Activated CD8-positive, alpha-beta memory T cell treated with anti-CD3 and anti-CD28 coated beads, Interleukin-2, amount 50 U/mL, for 1 hour (primary cell): ENCODE measurements around the gene ZNF177.
A peak's percentile ranks its signal among the peaks of the same experiment; 100 is the strongest.
"Not testable (repeated sequence)": the region's sequence is repeated elsewhere in the genome, so short reads cannot be mapped to it uniquely, and the experiment has no call there.

Experiments
- DNase-seq: peaks from one replicate; pipeline ENCODE4 v3.0.0-alpha.2; 2020; ENCODE audit errors: extremely low read depth

The ZNF177 gene

DNA sequence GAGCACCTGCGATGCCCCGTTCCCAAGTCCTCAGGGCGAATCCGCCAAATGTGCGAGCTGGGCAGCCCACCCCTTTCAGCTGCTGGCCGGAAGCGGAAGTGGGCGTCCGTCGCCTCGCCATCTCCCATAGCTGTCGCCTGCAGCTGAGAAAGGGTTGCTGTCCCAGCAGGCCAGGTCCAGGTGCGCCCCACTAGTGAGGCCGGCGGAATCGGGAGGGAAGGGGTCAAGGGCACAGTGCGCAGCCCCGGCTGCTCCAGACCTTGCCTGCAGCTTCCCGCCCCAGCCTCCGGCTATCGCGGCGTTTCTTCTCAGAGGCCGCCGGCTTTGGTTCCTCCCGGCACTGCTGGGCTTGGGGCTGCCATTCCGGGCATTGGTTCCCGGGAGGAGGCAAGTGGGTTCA, at the start of gene ZNF177:
Gene ZNF177 (plus strand): TSS at position 109 of the 400 bp plus-strand sequence. CDS start 15,299 bp downstream, outside the sequence.
- DNase-seq = no peak

DNA sequence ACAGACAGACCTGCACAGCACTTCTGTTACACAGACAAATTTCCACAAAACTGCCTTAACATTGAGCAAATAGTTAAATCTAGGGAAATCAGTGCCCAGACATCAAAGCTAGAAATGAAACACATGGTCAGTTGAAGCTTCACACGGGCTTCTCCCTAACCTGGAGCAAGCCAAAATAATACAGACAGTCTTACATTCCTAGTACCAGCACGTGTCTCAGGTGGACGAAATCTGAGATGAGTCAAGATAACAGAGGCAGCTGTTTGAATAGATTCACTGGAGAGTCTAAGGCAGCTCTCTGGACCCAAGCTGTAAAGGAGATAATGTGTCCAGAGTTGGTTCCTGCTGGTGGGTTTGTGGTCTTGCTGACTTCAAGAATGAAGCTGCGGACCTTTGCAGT, 49.1 kb upstream of the ZNF177 start:
- no peak for DNase-seq

DNA sequence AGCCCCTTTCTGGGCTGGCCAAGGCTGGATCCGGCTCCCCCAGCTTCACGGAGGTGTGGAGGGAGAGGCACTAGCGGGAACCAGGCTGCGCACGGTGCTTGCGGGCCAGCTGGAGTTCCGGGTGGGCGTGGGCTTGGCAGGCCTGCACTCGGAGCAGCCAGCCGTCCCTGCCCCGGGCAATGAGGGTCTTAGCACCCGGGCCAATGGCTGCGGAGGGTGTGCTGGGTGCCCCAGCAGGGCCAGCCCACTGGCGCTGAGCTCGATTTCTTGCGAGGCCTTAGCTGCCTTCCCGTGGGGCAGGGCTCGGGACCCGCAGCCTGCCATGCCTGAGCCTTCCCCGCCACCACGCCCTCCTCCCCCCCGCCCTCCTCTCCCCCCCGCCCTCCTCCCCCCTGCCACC, 41.5 kb upstream of the ZNF177 start:
- no peak for DNase-seq

DNA sequence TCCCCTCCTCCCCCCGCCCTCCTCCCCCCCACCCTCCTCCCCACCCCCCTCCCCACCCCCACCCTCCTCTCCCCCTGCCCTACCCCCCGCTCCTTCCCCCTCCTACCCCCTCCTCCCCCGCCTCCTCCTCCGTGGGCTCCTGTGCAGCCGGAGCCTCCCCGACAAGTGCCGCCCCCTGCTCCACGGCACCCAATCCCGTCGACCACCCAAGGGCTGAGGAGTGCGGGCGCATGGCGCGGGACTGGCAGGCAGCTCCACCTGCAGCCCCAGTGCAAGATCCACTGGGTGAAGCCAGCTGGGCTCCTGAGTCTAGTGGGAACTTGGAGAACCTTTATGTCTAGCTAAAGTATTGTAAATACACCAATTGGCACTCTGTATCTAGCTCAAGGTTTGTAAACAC, 41.1 kb upstream of the ZNF177 start:
- not testable (repeated sequence) for DNase-seq

DNA sequence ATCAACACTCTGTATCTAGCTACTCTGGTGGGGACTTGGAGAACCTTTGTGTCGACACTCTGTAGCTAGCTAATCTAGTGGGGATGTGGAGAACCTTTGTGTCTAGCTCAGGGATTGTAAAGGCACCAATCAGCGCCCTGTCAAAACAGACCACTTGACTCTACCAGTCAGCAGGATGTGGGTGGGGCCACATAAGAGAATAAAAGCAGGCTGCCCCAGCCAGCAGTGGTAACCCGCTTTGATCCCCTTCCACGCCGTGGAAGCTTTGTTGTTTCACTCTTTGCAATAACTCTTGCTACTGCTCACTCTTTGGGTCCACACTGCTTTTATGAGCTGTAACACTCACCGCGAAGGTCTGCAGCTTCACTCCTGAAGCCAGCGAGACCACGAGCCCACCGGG, 40.6 kb upstream of the ZNF177 start:
- DNase-seq = not testable (repeated sequence)

DNA sequence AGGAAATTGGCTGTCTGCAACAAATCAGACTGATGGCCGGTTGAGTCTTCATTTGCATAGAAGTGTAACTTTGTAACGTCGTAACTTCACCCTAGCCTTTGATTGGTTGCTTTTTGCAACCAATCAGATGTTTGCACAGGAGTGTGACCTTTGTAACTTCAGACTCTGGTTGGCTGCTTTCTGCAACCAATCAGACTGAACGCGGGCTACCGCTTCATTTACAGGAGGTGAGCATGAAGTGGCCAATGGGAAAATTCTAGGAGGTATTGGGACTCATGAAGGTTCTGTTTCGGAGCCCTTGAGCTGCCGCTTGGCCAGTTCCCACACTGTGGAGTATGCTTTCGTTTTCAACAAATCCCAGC, 39.3 kb upstream of the ZNF177 start:
- no peak for DNase-seq

DNA sequence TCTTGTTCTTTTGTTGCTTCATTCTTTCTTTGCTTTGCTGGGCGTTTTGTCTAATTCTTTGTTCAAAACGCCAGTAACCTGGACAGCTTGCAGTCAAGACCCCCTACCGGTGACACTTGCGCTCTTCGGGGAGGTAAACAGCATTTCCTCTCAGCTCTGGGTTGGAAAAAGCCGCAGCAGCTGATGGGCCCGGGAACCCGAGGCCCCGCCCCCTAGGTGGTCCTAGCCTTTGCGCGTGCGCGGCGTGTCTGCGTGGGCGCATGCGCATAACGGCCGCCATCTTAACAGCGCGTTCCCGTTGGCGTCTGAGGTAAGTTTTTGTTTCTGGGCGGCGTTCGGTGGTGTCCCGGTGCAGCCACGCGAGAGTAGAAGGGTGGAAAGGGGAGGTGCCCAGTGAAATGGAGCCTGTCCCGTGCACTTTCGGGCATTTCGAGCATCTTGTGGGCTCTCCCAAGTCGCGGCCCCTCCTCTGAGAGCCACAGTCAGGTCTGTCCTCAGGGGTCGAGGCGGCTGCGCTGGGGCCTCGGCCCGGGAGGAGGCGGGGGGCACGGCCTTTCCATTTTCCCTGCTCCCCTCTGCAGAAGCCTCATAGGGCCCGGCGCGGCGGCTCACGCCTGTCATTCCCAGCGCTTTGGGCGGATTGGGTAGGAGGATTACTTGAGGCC, 38.8 kb upstream of the ZNF177 start, which contains the start of gene ZNF559:
Gene ZNF559 (plus strand): TSS at position 261 of the 665 bp plus-strand sequence. CDS start 14,371 bp downstream, outside the sequence.
- DNase-seq = peak; percentile 89

DNA sequence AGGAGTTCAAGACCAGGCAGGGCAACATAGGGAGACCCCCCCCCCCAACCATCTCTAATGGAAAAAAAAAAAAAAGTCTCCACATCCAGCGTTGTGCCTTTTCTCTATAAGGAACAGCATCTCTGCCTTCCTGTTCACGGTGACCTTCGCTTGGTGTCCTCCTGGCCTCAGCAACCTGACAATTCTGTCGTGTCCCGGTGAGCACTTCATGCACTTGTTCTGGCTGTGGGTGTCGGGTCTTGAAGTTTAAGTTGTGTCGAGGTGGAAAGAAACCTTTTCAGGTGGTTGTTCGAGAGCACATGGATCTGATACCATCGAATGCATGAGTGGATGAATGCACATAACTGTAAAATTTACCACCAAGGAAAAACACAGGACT, 38.2 kb upstream of the ZNF177 start:
- no peak for DNase-seq

DNA sequence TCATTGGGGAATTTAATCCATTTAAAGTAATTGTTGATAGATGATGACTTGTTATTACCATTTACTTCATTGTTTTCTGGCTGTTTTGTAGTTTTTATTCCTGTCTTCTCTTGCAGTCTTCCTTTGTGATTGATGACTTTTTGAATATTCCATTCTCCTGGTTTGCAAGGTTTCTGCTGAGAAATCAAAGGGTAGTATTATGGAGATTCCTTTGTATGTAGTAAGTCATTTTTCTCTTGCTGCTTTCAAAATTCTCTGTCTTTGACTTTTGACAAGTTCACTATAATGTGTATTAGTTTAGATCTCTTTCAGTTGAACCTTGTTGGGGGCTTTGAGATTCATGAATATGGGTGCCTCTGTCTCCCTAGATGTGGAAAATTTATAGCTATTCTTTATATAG, 32.8 kb upstream of the ZNF177 start:
- no peak for DNase-seq

DNA sequence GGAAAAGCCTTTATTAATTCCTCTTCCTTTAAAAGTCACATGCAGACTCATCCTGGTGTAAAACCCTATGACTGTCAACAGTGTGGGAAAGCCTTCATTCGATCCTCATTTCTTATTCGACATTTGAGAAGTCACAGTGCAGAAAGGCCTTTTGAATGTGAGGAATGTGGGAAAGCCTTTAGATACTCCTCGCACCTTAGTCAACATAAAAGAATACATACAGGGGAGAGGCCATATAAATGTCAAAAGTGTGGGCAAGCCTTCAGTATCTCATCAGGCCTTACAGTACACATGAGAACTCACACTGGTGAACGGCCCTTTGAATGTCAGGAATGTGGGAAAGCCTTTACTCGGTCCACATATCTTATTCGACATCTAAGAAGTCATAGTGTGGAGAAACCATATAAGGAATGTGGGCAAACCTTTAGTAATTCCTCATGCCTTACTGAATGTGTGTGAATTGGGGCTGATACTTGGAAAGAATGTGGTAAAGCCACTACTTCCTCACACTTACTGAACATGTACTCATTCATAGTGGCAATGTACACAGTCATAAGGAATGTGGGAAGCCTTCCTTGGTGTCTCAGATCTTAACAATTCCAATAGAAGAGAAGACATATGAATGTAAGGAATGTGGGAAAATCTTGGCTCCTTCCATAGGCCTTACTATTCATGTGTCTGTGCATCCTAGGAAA, 20.1 kb upstream of the ZNF177 start:
- no peak for DNase-seq

DNA sequence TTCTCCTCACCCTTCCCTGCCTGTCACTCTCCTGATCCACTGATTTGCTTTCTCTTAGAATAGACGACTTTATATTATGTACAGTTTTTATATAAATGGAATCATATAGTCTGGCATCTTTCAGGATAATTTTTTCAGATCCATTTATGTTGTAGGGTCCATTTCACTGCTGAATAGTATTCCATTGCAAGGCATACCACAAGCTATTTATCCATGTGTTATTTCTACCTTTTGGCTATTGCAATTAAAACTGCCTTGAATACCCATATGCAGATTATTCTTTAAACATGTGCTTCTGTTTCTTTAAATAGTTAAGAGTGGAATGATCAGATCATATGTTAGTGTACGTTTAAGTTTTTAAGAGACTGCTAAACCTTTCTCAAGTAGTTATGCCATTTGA, 17.8 kb upstream of the ZNF177 start:
- no peak for DNase-seq

DNA sequence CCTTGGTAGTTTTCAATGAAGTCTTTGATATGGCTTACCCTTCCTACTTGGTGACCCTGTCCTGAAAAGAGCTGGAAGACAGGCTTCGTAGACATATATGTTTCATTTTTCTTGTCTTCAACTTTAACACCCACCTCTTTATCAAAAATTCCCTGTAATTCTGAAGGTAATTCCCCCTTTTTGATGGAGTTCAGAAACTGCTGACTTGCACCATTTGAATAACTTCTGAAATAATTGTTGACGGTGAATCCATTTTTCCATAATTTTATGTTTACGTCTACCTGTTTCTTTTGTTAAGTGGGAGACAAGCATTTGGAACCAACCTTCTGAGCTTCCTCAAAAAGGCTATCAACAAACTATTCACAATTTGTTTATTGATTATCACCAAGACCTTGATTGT, 14.6 kb upstream of the ZNF177 start:
- no peak for DNase-seq

DNA sequence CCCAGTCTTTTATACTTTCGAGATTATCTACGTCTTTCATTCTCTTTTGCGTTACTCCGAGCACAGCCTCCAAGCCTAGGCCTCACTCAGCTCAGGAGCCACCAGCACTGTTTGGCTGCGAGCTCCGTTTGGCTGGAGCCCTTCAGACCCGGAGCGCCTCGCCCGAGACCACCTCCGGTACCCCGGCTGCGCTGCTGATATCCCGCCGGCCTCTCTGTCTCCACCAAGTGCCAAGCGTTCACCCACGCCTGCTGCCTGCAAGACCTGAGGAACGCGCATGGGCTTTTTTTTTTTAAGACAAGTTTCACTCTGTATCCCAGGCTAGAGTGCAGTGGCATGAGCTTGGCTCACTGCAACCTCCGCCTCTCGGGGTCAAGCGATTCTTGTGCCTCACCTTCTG, 14.1 kb upstream of the ZNF177 start:
- DNase-seq = no peak

DNA sequence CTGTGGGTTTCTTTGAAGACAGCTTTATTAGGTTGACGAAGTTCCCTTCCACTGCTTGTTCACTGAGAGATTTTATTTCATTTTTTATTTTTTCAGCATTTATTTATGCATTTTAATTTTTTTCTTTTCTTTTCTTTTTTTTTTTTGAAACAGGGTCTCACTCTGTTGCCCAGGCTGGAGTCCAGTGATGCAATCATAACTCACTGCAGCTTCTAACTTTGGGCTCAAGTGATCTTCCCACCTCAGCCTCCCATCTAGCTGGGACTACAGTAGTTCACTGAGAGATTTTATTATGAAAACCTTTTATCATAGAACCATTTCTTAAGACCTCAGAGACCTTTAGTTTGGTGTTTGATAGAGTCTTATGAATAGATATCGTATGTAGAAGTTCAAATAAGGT, 10.3 kb upstream of the ZNF177 start:
- no peak for DNase-seq

DNA sequence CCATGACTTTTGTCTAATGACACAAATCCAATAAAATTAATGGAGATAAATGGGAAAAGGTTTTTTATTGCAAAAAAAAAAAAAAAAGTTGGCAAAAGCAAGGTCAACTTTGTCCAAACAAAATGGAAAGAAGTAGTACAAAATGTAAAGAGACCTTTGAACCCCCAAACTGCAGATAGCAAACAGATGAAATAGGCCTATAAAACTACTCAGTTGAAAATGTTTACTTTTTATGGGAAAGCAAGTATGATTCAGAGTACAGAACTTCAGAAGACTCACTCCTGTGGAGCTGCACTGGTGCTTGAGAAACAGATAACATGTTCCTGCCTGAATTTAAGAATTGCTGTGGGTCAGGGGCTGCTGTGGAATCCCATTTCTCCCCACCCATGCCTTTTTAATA, 9.8 kb upstream of the ZNF177 start:
- no peak for DNase-seq

DNA sequence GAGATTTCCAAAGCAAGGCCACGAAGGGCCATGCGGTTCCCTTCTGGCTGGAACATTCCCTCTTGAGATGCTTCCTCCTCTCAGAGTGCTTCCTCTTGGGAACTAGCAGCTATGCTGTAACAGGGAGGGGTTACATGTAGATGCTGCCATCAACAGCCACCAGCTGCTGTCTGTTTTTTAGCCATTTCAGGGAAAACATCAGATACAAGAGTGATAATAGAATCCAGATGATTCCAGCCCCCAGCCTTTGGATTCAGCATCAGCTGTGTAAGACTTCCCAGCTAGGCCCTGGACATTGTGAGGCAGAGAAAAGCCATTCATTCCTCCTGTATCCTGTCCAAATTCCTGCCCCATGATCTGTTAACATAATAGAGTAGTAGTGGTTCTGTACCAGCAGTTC, 8.2 kb upstream of the ZNF177 start:
- DNase-seq = no peak

DNA sequence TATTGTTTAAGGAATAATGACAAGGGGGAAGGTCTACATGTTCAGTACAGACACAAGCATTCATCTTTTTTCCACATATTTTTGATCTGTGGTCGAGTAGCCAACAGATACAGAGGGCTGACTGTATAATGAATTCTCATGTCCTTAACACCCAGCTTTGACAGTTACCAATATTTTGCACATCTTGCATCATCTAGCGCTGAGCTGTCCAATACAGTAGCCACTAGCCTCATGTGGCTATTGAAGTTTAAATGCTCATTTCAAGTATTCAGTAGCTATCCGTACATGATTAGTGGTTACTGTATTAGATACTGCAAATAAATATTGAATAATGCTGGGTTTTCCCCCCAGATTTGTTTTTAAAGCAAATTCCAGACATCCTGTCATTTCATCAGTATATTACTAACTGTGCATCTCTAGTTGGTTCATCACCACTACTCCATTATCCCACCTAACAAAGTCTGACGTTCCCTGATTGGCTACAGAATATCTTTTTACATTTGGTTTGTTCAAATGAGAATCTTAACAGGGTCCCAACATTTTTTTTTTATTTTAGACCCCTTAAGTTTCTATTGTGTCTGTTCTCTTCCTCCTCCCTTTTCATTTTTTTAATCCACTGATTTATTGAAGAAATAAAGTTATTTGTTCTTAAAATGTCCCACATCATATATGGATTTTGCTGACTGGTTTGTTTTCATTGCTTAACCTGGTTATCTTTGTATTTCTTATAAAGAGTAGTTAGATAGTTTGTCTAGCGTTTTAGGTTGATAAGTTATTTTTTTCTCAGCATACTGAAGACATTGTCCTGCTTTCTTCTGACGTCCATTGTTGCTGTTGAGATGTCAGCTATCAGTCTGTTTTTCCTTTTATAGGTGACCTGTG, 8.2 kb downstream of the ZNF177 start:
- DNase-seq = no peak

DNA sequence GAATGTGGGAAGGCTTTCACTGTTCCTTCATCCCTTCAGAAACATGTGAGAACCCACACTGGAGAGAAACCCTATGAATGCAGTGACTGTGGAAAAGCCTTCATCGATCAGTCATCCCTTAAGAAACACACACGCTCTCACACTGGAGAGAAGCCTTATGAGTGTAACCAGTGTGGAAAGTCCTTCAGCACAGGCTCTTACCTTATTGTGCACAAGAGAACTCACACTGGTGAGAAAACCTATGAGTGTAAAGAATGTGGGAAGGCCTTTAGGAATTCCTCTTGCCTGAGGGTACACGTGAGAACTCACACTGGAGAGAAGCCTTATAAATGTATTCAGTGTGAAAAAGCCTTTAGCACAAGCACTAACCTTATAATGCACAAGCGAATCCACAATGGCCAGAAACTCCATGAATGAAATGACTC, 18.6 kb downstream of the ZNF177 start:
- no peak for DNase-seq

DNA sequence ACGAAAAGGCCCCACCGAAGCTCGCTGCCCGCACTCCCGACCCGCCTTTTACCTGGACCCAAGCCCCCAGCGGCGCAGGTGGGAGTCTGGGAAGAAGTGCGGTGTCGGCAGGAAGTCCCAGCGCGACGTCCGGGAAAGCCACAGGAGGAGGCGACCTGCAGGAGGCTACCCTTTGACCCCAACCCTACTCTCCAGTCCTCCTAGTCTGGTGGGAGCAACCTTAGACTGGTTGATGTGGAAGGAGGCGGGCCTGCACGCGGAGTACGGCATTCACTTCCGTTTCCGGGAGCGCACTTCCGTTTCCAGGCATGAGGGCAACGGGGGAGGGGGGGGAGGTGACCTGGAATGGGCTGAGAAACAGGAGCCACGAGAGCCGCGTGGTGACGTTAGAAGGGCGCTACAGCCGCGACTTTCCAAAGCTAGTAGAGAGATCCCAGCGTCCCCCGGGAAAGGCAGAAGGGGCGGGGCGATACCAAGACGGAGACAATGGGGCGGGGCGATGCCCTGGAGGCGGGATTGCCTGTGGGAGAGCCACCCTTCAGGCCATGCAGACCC, 44.1 kb downstream of the ZNF177 start:
- no peak for DNase-seq

DNA sequence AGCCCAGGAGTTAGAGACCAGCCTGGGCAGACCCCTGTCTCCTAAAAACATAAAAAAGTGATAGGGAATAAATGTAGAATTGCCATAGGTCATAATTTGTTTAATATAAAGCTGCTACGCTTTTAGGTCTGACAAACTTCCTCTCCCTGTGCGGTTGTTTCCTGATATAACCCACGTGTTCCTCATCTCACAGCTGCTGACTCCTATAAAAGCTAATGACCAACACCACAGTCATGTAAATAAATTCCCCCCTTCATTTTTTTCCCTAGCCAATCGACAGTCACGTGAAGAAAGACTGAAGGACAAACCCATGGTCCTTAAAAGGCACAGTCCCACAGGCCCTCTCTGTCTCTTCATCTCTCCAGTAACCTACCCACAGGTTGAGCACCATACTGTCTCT, 45.0 kb downstream of the ZNF177 start:
- no peak for DNase-seq

DNA sequence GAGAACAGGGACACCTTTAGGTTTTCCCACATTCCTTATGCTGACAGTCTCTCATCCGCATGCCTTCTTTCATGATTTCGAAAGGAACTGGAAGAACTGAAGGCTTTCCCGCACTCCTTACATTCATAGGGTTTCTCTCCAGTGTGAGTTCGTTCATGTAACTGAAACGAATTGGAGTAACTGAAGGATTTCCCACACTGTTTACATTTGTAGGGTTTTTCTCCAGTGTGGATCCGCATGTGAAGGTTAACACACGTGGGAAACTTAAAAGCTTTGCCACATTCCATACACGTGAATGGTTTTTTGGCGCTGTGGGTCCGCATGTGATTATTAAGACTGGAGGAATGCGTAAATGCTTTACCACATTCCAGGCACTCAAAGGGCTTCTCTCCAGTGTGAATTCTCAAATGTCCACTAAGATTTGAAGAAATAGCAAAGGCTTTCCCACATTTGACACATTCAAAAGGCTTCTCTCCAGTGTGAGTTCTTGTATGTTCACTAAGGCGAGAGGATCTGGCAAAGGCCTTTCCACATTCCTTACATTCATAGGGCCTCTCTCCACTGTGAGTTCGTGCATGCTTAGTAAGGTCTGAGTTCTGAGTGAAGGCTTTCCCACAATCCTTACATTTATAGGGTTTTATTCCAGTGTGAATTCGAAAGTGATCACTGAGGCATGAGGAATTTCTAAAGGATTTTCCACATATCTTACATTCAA, 50.6 kb downstream of the ZNF177 start:
- DNase-seq = no peak

DNA sequence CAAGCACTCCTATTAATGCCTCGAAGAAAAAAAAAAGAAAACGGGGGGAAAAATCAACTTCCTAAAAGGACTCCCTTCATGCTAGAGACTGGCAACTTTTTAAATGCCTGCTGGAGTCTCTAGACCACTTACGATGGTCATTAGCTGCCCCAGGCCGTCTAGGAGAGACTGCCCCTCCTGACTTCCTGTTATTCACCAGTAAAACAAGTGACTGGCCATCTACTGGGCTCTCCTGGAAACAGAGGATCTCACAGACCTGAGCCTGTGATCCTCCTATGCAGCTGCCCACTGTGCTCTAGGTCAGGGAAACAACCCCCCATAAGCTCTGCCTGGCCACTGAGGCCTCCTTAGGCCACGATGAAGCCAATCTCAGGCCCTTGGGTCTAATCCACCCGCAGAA, 65.1 kb downstream of the ZNF177 start:
- no peak for DNase-seq
